K562 (cell line): ENCODE data around the gene RBMX. TPM values are rescaled to one million over a fixed set of nuclear protein-coding genes. Genes with fewer than 3 reads are reported as not detected.

Experiments used
- DMBX1 ChIP-seq: fragments of 250-450 bp; sonication (Bioruptor Pico); IDR thresholded peaks from 2 replicates; pipeline ENCODE4 v1.8.0; 2022; ENCODE audit warnings: inconsistent platforms, mild to moderate bottlenecking, moderate library complexity, borderline replicate concordance
- ESRRA ChIP-seq: fragments of 450-650 bp; IDR thresholded peaks from 2 replicates; pipeline ENCODE4 v1.6.1; 2014; ENCODE audit warnings: low read depth, mild to moderate bottlenecking, moderate library complexity, borderline replicate concordance
- HSF4 ChIP-seq: fragments of 250-450 bp; sonication (Bioruptor Pico); IDR thresholded peaks from 2 replicates; pipeline ENCODE4 v2.1.2; 2022; ENCODE audit warnings: mild to moderate bottlenecking, moderate library complexity, borderline replicate concordance
- KAT2B ChIP-seq: IDR thresholded peaks from one replicate; pipeline ENCODE4 v1.6.1; 2012; ENCODE audit warnings: low read depth, mild to moderate bottlenecking, control low read depth, inconsistent platforms, low read length, moderate library complexity
- KDM5B ChIP-seq: fragments of 200-600 bp; sonication (generic); IDR thresholded peaks from 2 replicates; pipeline ENCODE4 v1.6.1; 2012; ENCODE audit warnings: low read depth, mild to moderate bottlenecking, moderate library complexity, low read length, control low read depth, inconsistent platforms; ENCODE audit not compliant: insufficient replicate concordance
- KLF13 ChIP-seq: fragments of 450-650 bp; IDR thresholded peaks from 2 replicates; pipeline ENCODE4 v1.6.1; 2016; ENCODE audit warnings: missing genetic modification characterization, low read depth, mild to moderate bottlenecking, missing compliant biosample characterization, moderate library complexity, borderline replicate concordance
- NCOA1 ChIP-seq: fragments of 450-650 bp; IDR thresholded peaks from 2 replicates; pipeline ENCODE4 v1.6.1; 2016; ENCODE audit warnings: low read depth
- NFYB ChIP-seq: IDR thresholded peaks from 2 replicates; pipeline ENCODE4 v1.6.1; 2011; ENCODE audit warnings: mild to moderate bottlenecking, moderate library complexity; ENCODE audit not compliant: insufficient read length; ENCODE audit errors: extremely low read depth
- NUFIP1 ChIP-seq: fragments of 450-650 bp; IDR thresholded peaks from 2 replicates; pipeline ENCODE4 v1.6.1; 2018; ENCODE audit not compliant: partially characterized antibody
- SP1 ChIP-seq: sonication (generic); formaldehyde crosslinking; IDR thresholded peaks from 2 replicates; pipeline ENCODE4 v1.8.1; 2022; ENCODE audit warnings: mild to moderate bottlenecking, missing genetic modification reagents
- SPI1 ChIP-seq: IDR thresholded peaks from 2 replicates; pipeline ENCODE4 v1.6.1; 2011; ENCODE audit warnings: low read depth, low read length, control low read depth, borderline replicate concordance
- TSHZ1 ChIP-seq: fragments of 250-450 bp; sonication (Bioruptor Pico); IDR thresholded peaks from 2 replicates; pipeline ENCODE4 v1.4.0; 2020; ENCODE audit warnings: mild to moderate bottlenecking, moderate library complexity
- ZBTB34 ChIP-seq: fragments of 250-450 bp; sonication (Bioruptor Pico); IDR thresholded peaks from 2 replicates; pipeline ENCODE4 v1.8.0; 2021; ENCODE audit warnings: mild to moderate bottlenecking, moderate library complexity
- ZEB2 ChIP-seq: fragments of 450-650 bp; IDR thresholded peaks from 2 replicates; pipeline ENCODE4 v1.6.1; 2016
- ZNF274 ChIP-seq: IDR thresholded peaks from 2 replicates; pipeline ENCODE4 v1.6.1; 2011; ENCODE audit warnings: low read depth, mild to moderate bottlenecking, low read length, moderate library complexity, borderline replicate concordance
- ZNF589 ChIP-seq: fragments of 200-800 bp; sonication (Bioruptor generic); IDR thresholded peaks from 2 replicates; pipeline ENCODE4 v1.6.1; 2016; ENCODE audit warnings: low read depth, missing genetic modification characterization, missing compliant biosample characterization
- ZZZ3 ChIP-seq: fragments of 450-650 bp; IDR thresholded peaks from 2 replicates; pipeline ENCODE4 v1.6.1; 2016; ENCODE audit warnings: antibody characterized with exemption, mild to moderate bottlenecking, moderate library complexity
- polyA plus RNA-seq, 8 experiments: library from polyadenylated mRNA; depleted of rRNA in 4 of 8; stranded (reverse) in 5 of 8; unstranded in 3 of 8; fragments of >200 nt; fragmentation: Nextera tagmentation in 2 of 8; fragmentation: Illumina TruSeq in 1 of 8; extraction: Ambion mirVana in 2 of 8; extraction: Trizol in 1 of 8; gene quantifications; 2 replicates each; pipeline versions ENCODE4 v1.2.1 to v1.2.3, GENCODE V29; 2011 to 2014; ENCODE audit warnings: inconsistent platforms in 1 of 8, missing spikeins in 1 of 8
- total RNA-seq, 7 experiments: library from RNA; depleted of rRNA in 6 of 7; stranded (reverse); fragments of >200 nt in 6 of 7; fragmentation: Illumina TruSeq in 2 of 7; extraction: Trizol in 2 of 7; gene quantifications; 2 replicates each; pipeline versions ENCODE4 v1.2.1 to v1.2.3, GENCODE V29; 2011 to 2021; ENCODE audit warnings: low replicate concordance in 1 of 7
- TF ChIP-seq, protein P1 (sequence below), 2 experiments: IDR thresholded peaks; 2 replicates each; pipeline ENCODE4 v1.6.1; 2012; ENCODE audit warnings: improper control_type of control experiment in 2 of 2, low read depth in 2 of 2, low read length in 2 of 2, borderline replicate concordance in 1 of 2
- TF ChIP-seq, protein P2 (sequence below): fragments of 450-650 bp; IDR thresholded peaks from 2 replicates; pipeline ENCODE4 v1.6.1; 2016; ENCODE audit warnings: low read depth, mild to moderate bottlenecking, moderate library complexity

The RBMX gene
- total and polyA plus RNA-seq, 9 of the 15 experiments (the other 6 are each of a cell fraction or from before 2014, with no cell fraction given), result 405 to 671 (median 540) TPM

DNA sequence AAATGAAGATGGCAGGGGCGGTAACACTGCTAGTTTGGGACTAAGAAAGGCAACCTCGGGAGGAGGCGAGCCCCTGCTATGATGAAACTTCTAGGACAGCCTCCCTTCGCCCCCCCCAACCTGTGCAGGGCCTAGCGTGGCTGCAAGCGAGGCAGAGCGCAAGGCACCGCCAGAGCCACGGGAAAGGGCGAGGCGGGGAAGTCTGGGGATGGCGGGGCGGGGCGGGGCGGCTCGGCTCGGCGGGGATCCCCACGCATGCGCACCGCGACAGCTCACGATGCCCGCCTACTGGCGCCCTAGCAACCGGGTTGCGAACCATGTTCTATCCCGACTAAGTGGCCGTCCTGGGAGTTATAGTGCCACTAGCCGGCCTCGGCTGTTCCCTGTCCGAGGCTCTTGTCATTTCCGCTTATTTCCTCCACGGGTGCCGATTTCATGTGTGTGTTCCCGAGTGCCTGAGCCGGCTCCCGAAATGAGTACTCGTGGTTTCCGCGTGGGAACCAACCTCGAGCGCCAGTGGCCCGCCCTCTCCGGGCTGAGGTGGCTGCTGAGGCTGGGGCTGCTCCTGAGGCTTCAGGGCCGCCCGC lies 28.7 kb upstream of the RBMX start (continued):
- TF ChIP-seq, protein P1, sequence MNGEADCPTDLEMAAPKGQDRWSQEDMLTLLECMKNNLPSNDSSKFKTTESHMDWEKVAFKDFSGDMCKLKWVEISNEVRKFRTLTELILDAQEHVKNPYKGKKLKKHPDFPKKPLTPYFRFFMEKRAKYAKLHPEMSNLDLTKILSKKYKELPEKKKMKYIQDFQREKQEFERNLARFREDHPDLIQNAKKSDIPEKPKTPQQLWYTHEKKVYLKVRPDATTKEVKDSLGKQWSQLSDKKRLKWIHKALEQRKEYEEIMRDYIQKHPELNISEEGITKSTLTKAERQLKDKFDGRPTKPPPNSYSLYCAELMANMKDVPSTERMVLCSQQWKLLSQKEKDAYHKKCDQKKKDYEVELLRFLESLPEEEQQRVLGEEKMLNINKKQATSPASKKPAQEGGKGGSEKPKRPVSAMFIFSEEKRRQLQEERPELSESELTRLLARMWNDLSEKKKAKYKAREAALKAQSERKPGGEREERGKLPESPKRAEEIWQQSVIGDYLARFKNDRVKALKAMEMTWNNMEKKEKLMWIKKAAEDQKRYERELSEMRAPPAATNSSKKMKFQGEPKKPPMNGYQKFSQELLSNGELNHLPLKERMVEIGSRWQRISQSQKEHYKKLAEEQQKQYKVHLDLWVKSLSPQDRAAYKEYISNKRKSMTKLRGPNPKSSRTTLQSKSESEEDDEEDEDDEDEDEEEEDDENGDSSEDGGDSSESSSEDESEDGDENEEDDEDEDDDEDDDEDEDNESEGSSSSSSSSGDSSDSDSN (IDR thresholded peaks at IDR 0.05; ENCODE audit: borderline replicate concordance in 1 of 2, low read depth in 2 of 2, low read length in 2 of 2), result no peak
- TF ChIP-seq NCOA1, result no peak
- TF ChIP-seq ZNF274, result no peak
- no peak for TF ChIP-seq NUFIP1
- no peak for TF ChIP-seq ZEB2
- no peak for TF ChIP-seq DMBX1 (CRISPR knock-in tag)
- TF ChIP-seq HSF4 (CRISPR knock-in tag), result no peak
- TF ChIP-seq TSHZ1, result no peak
- TF ChIP-seq, protein P2, sequence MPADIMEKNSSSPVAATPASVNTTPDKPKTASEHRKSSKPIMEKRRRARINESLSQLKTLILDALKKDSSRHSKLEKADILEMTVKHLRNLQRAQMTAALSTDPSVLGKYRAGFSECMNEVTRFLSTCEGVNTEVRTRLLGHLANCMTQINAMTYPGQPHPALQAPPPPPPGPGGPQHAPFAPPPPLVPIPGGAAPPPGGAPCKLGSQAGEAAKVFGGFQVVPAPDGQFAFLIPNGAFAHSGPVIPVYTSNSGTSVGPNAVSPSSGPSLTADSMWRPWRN, result no peak
- no peak for TF ChIP-seq ZZZ3
- TF ChIP-seq NFYB, result no peak
- no peak for TF ChIP-seq SPI1
- TF ChIP-seq KLF13, result no peak
- peak; percentile 7 for TF ChIP-seq KDM5B
- peak; percentile 46; the same call in 1 of the 2 replicates for TF ChIP-seq SP1 (CRISPR knock-in tag)
- TF ChIP-seq KAT2B, result no peak
- TF ChIP-seq ZNF589 (CRISPR knock-in tag), result no peak
- no peak for TF ChIP-seq ZBTB34 (CRISPR knock-in tag)
- TF ChIP-seq ESRRA, result no peak
